ENCODE measurements around the gene PLAAT5.

- TF ChIP-seq POLR2A (IDR thresholded peaks at IDR 0.05; ENCODE audit: low read depth, low read length) (no peak), POLR2AphosphoS5 (IDR thresholded peaks at IDR 0.05; ENCODE audit: low read depth, low read length) (no peak), SPI1 (IDR thresholded peaks at IDR 0.05; ENCODE audit: low read depth, low read length) (no peak), PAX5 (IDR thresholded peaks at IDR 0.05; ENCODE audit: insufficient read depth, low read length, severe bottlenecking) (no peak)
Measured at GRCh38 chr11:63501236-63501635, 10.3 kb upstream of the PLAAT5 start.
